ENCODE results near the gene PLEKHO2. TPM values are rescaled to one million over a fixed set of nuclear protein-coding genes. Genes with fewer than 3 reads are reported as not detected.
A peak's percentile ranks its signal among the peaks of the same experiment; 100 is the strongest.

PLEKHO2 gene
- polyA plus RNA-seq, 2 of the 4 experiments (the other 2 are of a cell fraction): 2.8 to 3.9 TPM

DNA sequence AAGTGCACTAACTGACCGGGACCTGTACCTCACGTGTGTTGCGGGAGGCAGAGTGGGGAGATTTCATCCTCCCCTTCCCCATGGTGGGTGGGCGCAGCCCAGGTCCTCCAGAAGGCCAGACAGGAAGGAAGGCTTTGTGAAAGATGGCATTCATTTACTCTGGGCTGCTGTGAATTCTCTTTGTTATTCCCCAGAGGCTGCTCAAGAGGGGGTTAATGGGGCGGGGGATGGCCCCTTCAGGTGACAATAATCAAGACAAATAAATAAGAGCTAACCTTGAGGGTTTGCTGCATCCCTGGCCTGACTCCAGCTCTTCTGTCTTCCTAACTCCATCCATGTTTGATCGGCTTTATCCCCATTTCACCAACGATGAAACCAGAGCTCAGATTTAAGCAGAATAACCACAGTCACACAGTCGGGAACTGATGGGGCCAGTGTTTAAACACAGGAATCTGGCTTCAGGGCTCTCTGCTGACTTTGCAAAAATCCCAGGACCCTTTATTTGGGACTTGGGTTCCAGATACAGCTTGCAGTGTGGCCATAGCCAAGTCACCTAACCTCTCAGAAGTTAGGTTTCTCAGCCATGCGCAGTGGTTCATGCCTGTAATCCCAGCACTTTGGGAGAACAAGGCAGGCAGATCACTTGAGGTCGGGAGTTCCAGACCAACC is 32.8 kb upstream of the PLEKHO2 start:
- POLR2A ChIA-PET: no interaction called here
- no peak for FAIRE-seq
- ATAC-seq: no peak

DNA sequence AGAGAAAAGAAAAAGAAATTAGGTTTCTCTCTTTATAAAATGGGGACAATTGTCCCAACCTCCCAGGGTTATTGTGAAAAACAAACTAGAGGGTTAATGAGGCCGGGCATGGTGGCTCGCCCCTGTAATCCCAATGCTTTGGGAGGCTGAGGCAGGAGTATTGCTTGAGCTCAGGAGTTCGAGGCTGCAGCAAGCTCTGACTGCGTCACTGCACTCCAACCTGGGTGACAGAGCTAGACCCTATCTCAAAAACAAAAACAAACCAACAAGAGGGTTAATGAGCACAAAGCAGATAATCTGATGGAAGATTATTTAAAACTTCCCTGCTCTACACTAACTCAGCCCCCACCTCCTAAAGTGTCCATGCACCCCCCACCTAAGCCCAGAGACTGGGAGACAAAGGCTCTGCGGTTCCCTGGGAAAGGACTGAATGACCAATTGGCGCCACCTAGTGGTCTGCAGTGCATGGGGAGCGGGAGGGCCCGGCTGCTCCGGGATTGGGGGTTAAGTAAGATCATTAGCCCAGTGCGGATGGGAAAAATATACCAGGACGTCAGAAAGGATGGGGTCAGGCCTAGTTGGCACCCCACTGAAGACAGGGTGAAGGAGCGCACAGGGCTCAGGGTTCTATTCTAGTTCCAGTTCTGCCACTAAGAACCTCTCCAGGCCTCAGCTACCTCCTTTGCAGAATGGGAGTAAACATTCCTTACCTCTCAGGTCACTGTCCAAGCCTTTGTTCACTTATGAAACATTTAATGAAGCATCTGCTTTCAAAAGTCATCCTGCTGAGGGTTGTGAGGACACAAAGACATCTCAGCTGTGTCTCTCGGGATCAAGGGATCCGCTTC is 31.8 kb upstream of the PLEKHO2 start:
- TF ChIP-seq RAD21 (conservative IDR thresholded peaks at IDR 0.05 in 1 of 2, IDR thresholded peaks at IDR 0.05 in 1 of 2) (peak; percentile 95 to 98), MAZ (IDR thresholded peaks at IDR 0.05; ENCODE audit: borderline replicate concordance, low read depth, low read length) (0 out of 2 replicates have a peak, but pooled peaks have one; percentile 33), SMC3 (IDR thresholded peaks at IDR 0.05) (peak; percentile 98), CTCF (IDR thresholded peaks at IDR 0.05) (peak; percentile 99), E2F6 (IDR thresholded peaks at IDR 0.05; ENCODE audit: borderline replicate concordance, low read depth) (no peak)
- TF ChIP-seq, protein P1, sequence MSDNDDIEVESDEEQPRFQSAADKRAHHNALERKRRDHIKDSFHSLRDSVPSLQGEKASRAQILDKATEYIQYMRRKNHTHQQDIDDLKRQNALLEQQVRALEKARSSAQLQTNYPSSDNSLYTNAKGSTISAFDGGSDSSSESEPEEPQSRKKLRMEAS (IDR thresholded peaks at IDR 0.05): 0 out of 2 replicates have a peak, but pooled peaks have one; percentile 9
- H3K27ac ChIP-seq: no peak overlapping the region
- peak; percentile 78 to 98 for DNase-seq (ENCODE audit: low read depth in 1 of 2, low spot score in 1 of 2)
- H3K4me2 ChIP-seq: no peak overlapping the region
- WGBS (ENCODE audit: missing lambda C conversion rate): 27% methylated on average over 14 of the region's 14 CpGs
- FAIRE-seq: peak; percentile 7
- no peaks in the 10 kb centered on the region for H3K9me3 ChIP-seq
- ChIA-PET CTCF (interaction anchor here (0.5 to 25.0 kb wide), 64 partner anchors 8 to 604 kb away, joined by 3 to 962 read pairs (median 5); partner anchors contain the start of gene PIF1), POLR2A (no interaction called here)
- H3K4me1 ChIP-seq: 0 out of 3 replicates have a peak, but pooled peaks cover 3% of the 10 kb centered on the region
- no peak overlapping the region for H3K4me3 ChIP-seq
- ATAC-seq: peak; percentile 85 to 95

More for the DNA sequence above, 32.8 kb upstream of the PLEKHO2 start:
- CTCF ChIA-PET: interaction anchor here (0.6 to 25.0 kb wide), 49 partner anchors 7 to 315 kb away, joined by 3 to 962 read pairs (median 7); partner anchors contain the start of gene PIF1
- no peak overlapping the region for H3K27ac ChIP-seq
- H3K4me2 ChIP-seq: no peak overlapping the region
- H3K4me3 ChIP-seq: no peak overlapping the region
- H3K9me3 ChIP-seq: no peaks in the 10 kb centered on the region
- H3K4me1 ChIP-seq: 0 out of 3 replicates have a peak, but pooled peaks cover 3% of the 10 kb centered on the region
- TF ChIP-seq MAFK (IDR thresholded peaks at IDR 0.05; ENCODE audit: partially characterized antibody): peak; percentile 91
- no peak for TF ChIP-seq HOXB5 (CRISPR knock-in tag; IDR thresholded peaks at IDR 0.05)
- no peak for TF ChIP-seq CHD2 (IDR thresholded peaks at IDR 0.05; ENCODE audit: low read length, partially characterized antibody)
- no peak for TF ChIP-seq HDAC2 (IDR thresholded peaks at IDR 0.05)
- TF ChIP-seq ZNF302 (CRISPR knock-in tag; IDR thresholded peaks at IDR 0.05): no peak
- no peak for TF ChIP-seq EHF (CRISPR knock-in tag; IDR thresholded peaks at IDR 0.05)
- TF ChIP-seq POLR2AphosphoS2 (conservative IDR thresholded peaks at IDR 0.05; ENCODE audit: low read length): no peak
- TF ChIP-seq, protein P2, sequence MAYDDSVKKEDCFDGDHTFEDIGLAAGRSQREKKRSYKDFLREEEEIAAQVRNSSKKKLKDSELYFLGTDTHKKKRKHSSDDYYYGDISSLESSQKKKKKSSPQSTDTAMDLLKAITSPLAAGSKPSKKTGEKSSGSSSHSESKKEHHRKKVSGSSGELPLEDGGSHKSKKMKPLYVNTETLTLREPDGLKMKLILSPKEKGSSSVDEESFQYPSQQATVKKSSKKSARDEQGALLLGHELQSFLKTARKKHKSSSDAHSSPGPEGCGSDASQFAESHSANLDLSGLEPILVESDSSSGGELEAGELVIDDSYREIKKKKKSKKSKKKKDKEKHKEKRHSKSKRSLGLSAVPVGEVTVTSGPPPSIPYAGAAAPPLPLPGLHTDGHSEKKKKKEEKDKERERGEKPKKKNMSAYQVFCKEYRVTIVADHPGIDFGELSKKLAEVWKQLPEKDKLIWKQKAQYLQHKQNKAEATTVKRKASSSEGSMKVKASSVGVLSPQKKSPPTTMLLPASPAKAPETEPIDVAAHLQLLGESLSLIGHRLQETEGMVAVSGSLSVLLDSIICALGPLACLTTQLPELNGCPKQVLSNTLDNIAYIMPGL (CRISPR knock-in tag; IDR thresholded peaks at IDR 0.05; ENCODE audit: borderline replicate concordance): no peak
- WGBS (ENCODE audit: missing lambda C conversion rate): 65% methylated on average over 10 of the region's 10 CpGs
- DNase-seq (ENCODE audit: low read depth in 1 of 2, low spot score in 1 of 2): no peak
